SU-DHL-6 (cell line): ENCODE results near the gene ZNF821.

Experiments used
- CTCF ChIP-seq: fragments of 200-600 bp; sonication (generic); IDR thresholded peaks from one replicate; pipeline ENCODE4 v1.5.1; 2017; ENCODE audit warnings: antibody characterized with exemption, mild to moderate bottlenecking, low read length, moderate library complexity; ENCODE audit not compliant: insufficient read depth, poor library complexity, severe bottlenecking
- EZH2phosphoT487 ChIP-seq: fragments of 200-600 bp; sonication (generic), shearing (Covaris generic); conservative IDR thresholded peaks from 2 replicates; pipeline ENCODE4 v1.6.1; 2018; ENCODE audit warnings: mild to moderate bottlenecking, antibody characterized with exemption, low read length, moderate library complexity, mixed read lengths

GRCh38 chr16:71915350-71915749, 31.4 kb upstream of the ZNF821 start:
- TF ChIP-seq CTCF (no peak), EZH2phosphoT487 (no peak)
